Smooth muscle cell (in vitro differentiated cells): ENCODE measurements around the gene LBHD1. TPM values are rescaled to one million over a fixed set of nuclear protein-coding genes. Genes with fewer than 3 reads are reported as not detected.

Experiments used
- DNase-seq: peaks from one replicate; lab custom pipeline; 2025; ENCODE audit not compliant: unreplicated experiment; lab: John Stamatoyannopoulos, UW
- H2AFZ ChIP-seq: fragments of 200-600 bp; sonication (generic); 2 replicates; pipeline ENCODE4 v1.6.0; 2016; ENCODE audit warnings: antibody characterized with exemption, low read depth, mild to moderate bottlenecking
- H3F3A ChIP-seq: fragments of 200-600 bp; sonication (generic); 2 replicates; pipeline ENCODE4 v1.6.0; 2017; ENCODE audit warnings: antibody characterized with exemption, low read depth
- H3K27ac ChIP-seq: fragments of 200-600 bp; sonication (generic); 2 replicates; pipeline ENCODE4 v1.5.1; 2016; ENCODE audit warnings: low read depth, mild to moderate bottlenecking
- H3K27me3 ChIP-seq: fragments of 200-600 bp; sonication (generic); 2 replicates; pipeline ENCODE4 v1.6.1; 2016; ENCODE audit warnings: low read depth, mild to moderate bottlenecking
- H3K36me3 ChIP-seq: fragments of 200-600 bp; sonication (generic); 2 replicates; pipeline ENCODE4 v1.5.1; 2016; ENCODE audit warnings: low read depth
- H3K4me1 ChIP-seq: fragments of 200-600 bp; sonication (generic); 2 replicates; pipeline ENCODE4 v1.5.1; 2016; ENCODE audit warnings: low read depth
- H3K4me2 ChIP-seq: fragments of 200-600 bp; sonication (generic); 2 replicates; pipeline ENCODE4 v1.6.0; 2016; ENCODE audit warnings: mild to moderate bottlenecking
- H3K4me3 ChIP-seq: fragments of 200-600 bp; sonication (generic); 2 replicates; pipeline ENCODE4 v1.5.1; 2016; ENCODE audit warnings: mild to moderate bottlenecking
- H3K79me2 ChIP-seq: fragments of 200-600 bp; sonication (generic); 2 replicates; pipeline ENCODE4 v1.6.0; 2016; ENCODE audit warnings: low read depth, mild to moderate bottlenecking
- H3K9ac ChIP-seq: fragments of 200-600 bp; sonication (generic); 2 replicates; pipeline ENCODE4 v1.6.0; 2016; ENCODE audit warnings: low read depth
- H3K9me3 ChIP-seq: fragments of 200-600 bp; sonication (generic); replicated peaks from 2 replicates; pipeline ENCODE4 v1.5.1; 2016; ENCODE audit warnings: low read depth
- H4K20me1 ChIP-seq: fragments of 200-600 bp; sonication (generic); 2 replicates; pipeline ENCODE4 v1.6.0; 2016; ENCODE audit warnings: low read depth
- WGBS: methylation state at CpG from one replicate; pipeline ENCODE4 v1.1.7; 2016; ENCODE audit warnings: low lambda C conversion rate; 5-methylcytosine and 5-hydroxymethylcytosine counted together
- polyA plus RNA-seq: library from polyadenylated mRNA; unstranded; fragments of >200 nt; fragmentation: Nextera tagmentation; extraction: Ambion mirVana; gene quantifications from 2 replicates; pipeline ENCODE4 v1.2.1, GENCODE V29; 2016
- small RNA-seq: library from RNA; depleted of rRNA; stranded (forward); fragments of <200 nt; gene quantifications from one replicate; pipeline ENCODE3, GENCODE V24; 2014
- total RNA-seq: library from RNA; depleted of rRNA; stranded (reverse); fragments of >200 nt; gene quantifications from 2 replicates; pipeline ENCODE4 v1.2.3, GENCODE V29; 2014
- TF ChIP-seq, protein P1 (sequence below): fragments of 200-600 bp; sonication (generic); IDR thresholded peaks from 2 replicates; pipeline ENCODE4 v1.5.1; 2017; ENCODE audit warnings: borderline replicate concordance, mild to moderate bottlenecking, antibody characterized with exemption; ENCODE audit not compliant: insufficient read depth, poor library complexity, severe bottlenecking

Gene LBHD1
- total and polyA plus RNA-seq, 2 experiments from 2014 or later: 3.9 to 5.6 TPM

- H3K4me1 ChIP-seq: peaks cover 11% of the 10 kb centered on the region
- H3K4me2 ChIP-seq: no peak overlapping the region
- H3K27ac ChIP-seq: peak overlapping the region; percentile 44
- H2AFZ ChIP-seq: no peak overlapping the region
- H3K36me3 ChIP-seq: no peaks in the 10 kb centered on the region
- H4K20me1 ChIP-seq: no peaks in the 10 kb centered on the region
- WGBS: 73% methylated on average over 8 of the region's 8 CpGs
- TF ChIP-seq, protein P1, sequence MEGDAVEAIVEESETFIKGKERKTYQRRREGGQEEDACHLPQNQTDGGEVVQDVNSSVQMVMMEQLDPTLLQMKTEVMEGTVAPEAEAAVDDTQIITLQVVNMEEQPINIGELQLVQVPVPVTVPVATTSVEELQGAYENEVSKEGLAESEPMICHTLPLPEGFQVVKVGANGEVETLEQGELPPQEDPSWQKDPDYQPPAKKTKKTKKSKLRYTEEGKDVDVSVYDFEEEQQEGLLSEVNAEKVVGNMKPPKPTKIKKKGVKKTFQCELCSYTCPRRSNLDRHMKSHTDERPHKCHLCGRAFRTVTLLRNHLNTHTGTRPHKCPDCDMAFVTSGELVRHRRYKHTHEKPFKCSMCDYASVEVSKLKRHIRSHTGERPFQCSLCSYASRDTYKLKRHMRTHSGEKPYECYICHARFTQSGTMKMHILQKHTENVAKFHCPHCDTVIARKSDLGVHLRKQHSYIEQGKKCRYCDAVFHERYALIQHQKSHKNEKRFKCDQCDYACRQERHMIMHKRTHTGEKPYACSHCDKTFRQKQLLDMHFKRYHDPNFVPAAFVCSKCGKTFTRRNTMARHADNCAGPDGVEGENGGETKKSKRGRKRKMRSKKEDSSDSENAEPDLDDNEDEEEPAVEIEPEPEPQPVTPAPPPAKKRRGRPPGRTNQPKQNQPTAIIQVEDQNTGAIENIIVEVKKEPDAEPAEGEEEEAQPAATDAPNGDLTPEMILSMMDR: no peak
- no peaks in the 10 kb centered on the region for H3K27me3 ChIP-seq
- peaks cover 8% of the 10 kb centered on the region for H3K79me2 ChIP-seq
- H3K4me3 ChIP-seq: no peak overlapping the region
- no peak overlapping the region for H3K9ac ChIP-seq
- no peak for DNase-seq
- H3K9me3 ChIP-seq: no peaks in the 10 kb centered on the region
- peaks cover 12% of the 10 kb centered on the region for H3F3A ChIP-seq
Observed at GRCh38 chr11:62614275-62614674, 57.8 kb downstream of the LBHD1 start.

DNA sequence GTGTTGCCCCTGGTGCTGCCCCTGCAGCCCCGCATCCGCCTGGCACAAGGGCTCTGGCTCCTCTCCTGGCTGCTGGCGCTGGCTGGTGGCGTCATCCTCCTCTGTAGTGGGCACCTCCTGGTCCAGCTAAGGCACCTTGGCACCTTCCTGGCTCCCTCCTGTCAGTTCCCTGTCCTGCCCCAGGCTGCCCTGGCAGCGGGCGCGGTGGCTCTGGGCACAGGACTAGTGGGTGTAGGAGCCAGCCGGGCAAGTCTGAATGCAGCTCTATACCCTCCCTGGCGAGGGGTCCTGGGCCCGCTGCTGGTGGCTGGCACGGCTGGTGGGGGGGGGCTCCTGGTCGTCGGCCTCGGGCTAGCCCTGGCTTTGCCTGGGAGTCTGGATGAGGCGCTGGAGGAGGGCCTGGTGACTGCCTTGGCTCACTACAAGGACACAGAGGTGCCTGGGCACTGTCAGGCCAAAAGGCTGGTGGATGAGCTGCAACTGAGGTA lies 58.7 kb downstream of the LBHD1 start:
- no peak for DNase-seq
- Histone ChIP-seq H3K9ac (no peak overlapping the region), H3F3A (peaks cover 12% of the 10 kb centered on the region), H3K4me3 (no peak overlapping the region), H2AFZ (no peak overlapping the region), H3K9me3 (no peaks in the 10 kb centered on the region), H4K20me1 (no peaks in the 10 kb centered on the region), H3K36me3 (no peaks in the 10 kb centered on the region), H3K27ac (no peak overlapping the region), H3K27me3 (no peaks in the 10 kb centered on the region), H3K4me2 (peak overlapping the region; percentile 82), H3K4me1 (peaks cover 11% of the 10 kb centered on the region), H3K79me2 (peaks cover 8% of the 10 kb centered on the region)
- 91% methylated on average over 15 of the region's 15 CpGs for WGBS
- TF ChIP-seq, protein P1: no peak

Small RNAs within 50 kb of the gene (small RNA-seq; reads per million reads assigned to genes)
- gene SNORA57: not detected

Other genes starting within 250 kb of the LBHD1 start
- gene AHNAK, start 125.5 kb downstream of the LBHD1 start, total RNA-seq: 229 and 240 TPM in 2 replicates
- 27.2 and 58.8 TPM in 2 replicates for gene AHNAK, start 125.5 kb downstream of the LBHD1 start, polyA plus RNA-seq
- 773 and 864 TPM in 2 replicates for gene EEF1G, start 98.4 kb downstream of the LBHD1 start, total RNA-seq
- gene EEF1G, start 98.4 kb downstream of the LBHD1 start, polyA plus RNA-seq: 433 and 463 TPM in 2 replicates
- 3.0 and 5.5 TPM in 2 replicates for gene TUT1, start 80.7 kb downstream of the LBHD1 start, total RNA-seq
- 15.9 and 18.6 TPM in 2 replicates for gene TUT1, start 80.7 kb downstream of the LBHD1 start, polyA plus RNA-seq
- gene MTA2, start 70.4 kb downstream of the LBHD1 start, total RNA-seq: 57.0 and 65.9 TPM in 2 replicates
- 20.5 and 22.7 TPM in 2 replicates for gene MTA2, start 70.4 kb downstream of the LBHD1 start, polyA plus RNA-seq
- 20.6 and 35.0 TPM in 2 replicates for gene EML3, start 59.5 kb downstream of the LBHD1 start, total RNA-seq
- gene EML3, start 59.5 kb downstream of the LBHD1 start, polyA plus RNA-seq: 36.8 and 47.2 TPM in 2 replicates
- gene ROM1, start 59.0 kb downstream of the LBHD1 start, total RNA-seq: 0.63 and 4.0 TPM in 2 replicates
- gene ROM1, start 59.0 kb downstream of the LBHD1 start, polyA plus RNA-seq: 0.91 and 1.4 TPM in 2 replicates
- 19.3 and 20.0 TPM in 2 replicates for gene B3GAT3, start 50.3 kb downstream of the LBHD1 start, total RNA-seq
- 66.9 and 73.8 TPM in 2 replicates for gene B3GAT3, start 50.3 kb downstream of the LBHD1 start, polyA plus RNA-seq
- gene GANAB, start 25.7 kb downstream of the LBHD1 start, total RNA-seq: 176 and 186 TPM in 2 replicates
- gene GANAB, start 25.7 kb downstream of the LBHD1 start, polyA plus RNA-seq: 194 and 225 TPM in 2 replicates
- gene INTS5, start 19.0 kb downstream of the LBHD1 start, total RNA-seq: 7.3 and 8.2 TPM in 2 replicates
- 11.9 and 13.2 TPM in 2 replicates for gene INTS5, start 19.0 kb downstream of the LBHD1 start, polyA plus RNA-seq
- gene C11orf98, start 7.1 kb downstream of the LBHD1 start, total RNA-seq: 54.4 and 68.4 TPM in 2 replicates
- 101 and 114 TPM in 2 replicates for gene C11orf98, start 7.1 kb downstream of the LBHD1 start, polyA plus RNA-seq
- 1.3 and 4.9 TPM in 2 replicates for gene CSKMT, start 7.0 kb downstream of the LBHD1 start, total RNA-seq
- 1.4 and 9.8 TPM in 2 replicates for gene CSKMT, start 7.0 kb downstream of the LBHD1 start, polyA plus RNA-seq
- 5.5 and 7.7 TPM in 2 replicates for gene UQCC3, start 594 bp downstream of the LBHD1 start, total RNA-seq
- gene UQCC3, start 594 bp downstream of the LBHD1 start, polyA plus RNA-seq: 14.4 and 16.7 TPM in 2 replicates
- 52.2 and 58.1 TPM in 2 replicates for gene UBXN1, start 6.8 kb upstream of the LBHD1 start, total RNA-seq
- 73.5 and 78.4 TPM in 2 replicates for gene UBXN1, start 6.8 kb upstream of the LBHD1 start, polyA plus RNA-seq
- gene LRRN4CL, start 17.3 kb upstream of the LBHD1 start, total RNA-seq: 0.76 and 1.3 TPM in 2 replicates
- gene LRRN4CL, start 17.3 kb upstream of the LBHD1 start, polyA plus RNA-seq: not detected in 2 replicates
- gene BSCL2, start 35.2 kb upstream of the LBHD1 start, total RNA-seq: 76.4 and 79.7 TPM in 2 replicates
- 115 and 123 TPM in 2 replicates for gene BSCL2, start 35.2 kb upstream of the LBHD1 start, polyA plus RNA-seq
- 0.18 TPM in 1 of 2 replicates, not detected in the other for gene GNG3, start 35.4 kb upstream of the LBHD1 start, total RNA-seq
- gene GNG3, start 35.4 kb upstream of the LBHD1 start, polyA plus RNA-seq: 0.18 and 1.2 TPM in 2 replicates
- gene HNRNPUL2, start 55.2 kb upstream of the LBHD1 start, total RNA-seq: 14.3 and 19.4 TPM in 2 replicates
- gene HNRNPUL2, start 55.2 kb upstream of the LBHD1 start, polyA plus RNA-seq: 3.6 and 4.5 TPM in 2 replicates
- 20.1 and 53.0 TPM in 2 replicates for gene TTC9C, start 56.2 kb upstream of the LBHD1 start, total RNA-seq
- gene TTC9C, start 56.2 kb upstream of the LBHD1 start, polyA plus RNA-seq: 46.9 and 49.3 TPM in 2 replicates
- 3.3 TPM in 2 replicates for gene ZBTB3, start 81.9 kb upstream of the LBHD1 start, total RNA-seq
- 2.9 and 3.6 TPM in 2 replicates for gene ZBTB3, start 81.9 kb upstream of the LBHD1 start, polyA plus RNA-seq
- 147 and 197 TPM in 2 replicates for gene POLR2G, start 89.3 kb upstream of the LBHD1 start, total RNA-seq
- gene POLR2G, start 89.3 kb upstream of the LBHD1 start, polyA plus RNA-seq: 192 and 220 TPM in 2 replicates
- 10.5 and 11.9 TPM in 2 replicates for gene TAF6L, start 99.1 kb upstream of the LBHD1 start, total RNA-seq
- gene TAF6L, start 99.1 kb upstream of the LBHD1 start, polyA plus RNA-seq: 18.6 and 27.2 TPM in 2 replicates
- 96.0 and 103 TPM in 2 replicates for gene TMEM179B, start 115.1 kb upstream of the LBHD1 start, total RNA-seq
- gene TMEM179B, start 115.1 kb upstream of the LBHD1 start, polyA plus RNA-seq: 113 and 125 TPM in 2 replicates
- 43.2 and 47.8 TPM in 2 replicates for gene TMEM223, start 119.7 kb upstream of the LBHD1 start, total RNA-seq
- 40.8 and 46.8 TPM in 2 replicates for gene TMEM223, start 119.7 kb upstream of the LBHD1 start, polyA plus RNA-seq
- gene NXF1, start 133.2 kb upstream of the LBHD1 start, total RNA-seq: 33.4 and 35.4 TPM in 2 replicates
- gene NXF1, start 133.2 kb upstream of the LBHD1 start, polyA plus RNA-seq: 46.5 and 78.8 TPM in 2 replicates
- 44.6 and 52.6 TPM in 2 replicates for gene STX5, start 159.8 kb upstream of the LBHD1 start, total RNA-seq
- gene STX5, start 159.8 kb upstream of the LBHD1 start, polyA plus RNA-seq: 67.9 and 69.0 TPM in 2 replicates
- gene TEX54, start 160.6 kb upstream of the LBHD1 start, total RNA-seq: not detected in 2 replicates
- 1.4 and 3.1 TPM in 2 replicates for gene TEX54, start 160.6 kb upstream of the LBHD1 start, polyA plus RNA-seq
- gene WDR74, start 167.3 kb upstream of the LBHD1 start, total RNA-seq: 19.3 and 36.6 TPM in 2 replicates
- 41.3 and 46.1 TPM in 2 replicates for gene WDR74, start 167.3 kb upstream of the LBHD1 start, polyA plus RNA-seq
- 181 and 248 TPM in 2 replicates for gene SLC3A2, start 208.6 kb upstream of the LBHD1 start, total RNA-seq
- 179 and 291 TPM in 2 replicates for gene SLC3A2, start 208.6 kb upstream of the LBHD1 start, polyA plus RNA-seq
- gene CHRM1, start 249.1 kb upstream of the LBHD1 start, total RNA-seq: not detected in 2 replicates
- not detected in 2 replicates for gene CHRM1, start 249.1 kb upstream of the LBHD1 start, polyA plus RNA-seq